ENCODE results near the gene ZFYVE26. TPM values are rescaled to one million over a fixed set of nuclear protein-coding genes. Genes with fewer than 3 reads are reported as not detected.

The ZFYVE26 gene
- total and polyA plus RNA-seq, 10 of the 15 experiments (the other 5 are each of a cell fraction or from before 2014, with no cell fraction given), result 1.00 to 25.6 (median 12.0) TPM

DNA sequence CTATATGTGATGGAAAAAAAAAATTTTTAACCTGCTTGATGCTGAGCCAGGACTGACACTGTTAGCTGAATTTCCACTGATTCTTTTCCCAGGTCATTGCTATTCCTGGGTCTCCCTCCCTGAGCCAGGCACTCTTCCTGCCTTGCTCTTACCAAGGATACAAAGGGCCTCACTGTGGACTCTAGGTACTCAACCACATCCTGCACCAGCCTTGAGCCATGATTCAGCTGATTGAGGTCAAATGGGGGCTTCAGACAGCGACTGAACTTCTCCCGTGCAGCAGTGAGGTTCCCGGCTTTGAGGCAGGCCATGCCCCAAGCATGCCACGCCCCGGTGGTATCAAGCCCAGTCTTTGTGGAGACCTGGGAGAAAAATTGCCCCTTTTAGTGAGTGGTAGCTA, 54.3 kb downstream of the ZFYVE26 start:
- Histone ChIP-seq H3K9me3 (replicated peaks; ENCODE audit: control insufficient read depth, insufficient read depth, low read length) (no peaks in the 10 kb centered on the region), H3K27me3 (replicated peaks in 1 of 2; ENCODE audit: control insufficient read depth in 2 of 2, insufficient read depth in 2 of 2, low read length in 1 of 2) (no peaks in the 10 kb centered on the region), H2AFZ (ENCODE audit: control insufficient read depth, low read depth, low read length) (no peak overlapping the region), H3K4me2 (ENCODE audit: control insufficient read depth, insufficient read depth) (no peak overlapping the region), H3K36me3 (ENCODE audit: control insufficient read depth in 2 of 2, insufficient read depth in 2 of 2, low read length in 1 of 2) (peaks cover 14 to 22% of the 10 kb centered on the region in 2 experiments), H3K4me1 (ENCODE audit: control insufficient read depth, insufficient read depth, low read length) (no peaks in the 10 kb centered on the region), H3K79me2 (ENCODE audit: control insufficient read depth, insufficient read depth, low read length) (no peaks in the 10 kb centered on the region), H4K20me1 (ENCODE audit: control insufficient read depth, insufficient read depth) (no peaks in the 10 kb centered on the region), H3K9ac (ENCODE audit: control insufficient read depth, insufficient read depth, low read length) (no peak overlapping the region), H3K27ac (ENCODE audit: control insufficient read depth, insufficient read depth) (no peak overlapping the region), H3K4me3 (no peak overlapping the region)
- ChIA-PET POLR2A (interaction anchor here (1.2 kb wide), 1 partner anchor 9 kb away, joined by 7 read pairs; no protein-coding TSS in a partner anchor), SMC1A (ENCODE audit: uncharacterized antibody, unreplicated experiment) (no interaction called here), RAD21 (ENCODE audit: unreplicated experiment) (no interaction called here), CTCF (no interaction called here)
- ATAC-seq, result no peak
- DNase-seq (ENCODE audit: low read depth, low spot score), result no peak
- no TSS peak for BruUV-seq (replicated peaks)
- no peak for FAIRE-seq
- intact Hi-C loops (cut with micrococcal nuclease; ENCODE audit: unreplicated experiment) (no loop called here), in situ Hi-C loops (cut with MboI) (no loop called here)
- TF ChIP-seq NR2F1 (conservative IDR thresholded peaks at IDR 0.05) (no peak), GATAD2B (conservative IDR thresholded peaks at IDR 0.05; ENCODE audit: low read depth) (no peak), NR2C1 (IDR thresholded peaks at IDR 0.05) (no peak), IKZF1 (conservative IDR thresholded peaks at IDR 0.05) (no peak), TCF12 (IDR thresholded peaks at IDR 0.05; ENCODE audit: low read depth, low read length) (no peak), SUZ12 (IDR thresholded peaks at IDR 0.05; ENCODE audit: unreplicated experiment) (no peak), SMARCA5 (IDR thresholded peaks at IDR 0.05) (no peak), PAX8 (IDR thresholded peaks at IDR 0.05) (no peak), HCFC1 (IDR thresholded peaks at IDR 0.05; ENCODE audit: low read length) (no peak), YY1 (IDR thresholded peaks at IDR 0.05; ENCODE audit: low read depth, low read length) (no peak), PBX3 (IDR thresholded peaks at IDR 0.05; ENCODE audit: insufficient replicate concordance, low read depth, low read length) (no peak), ZBED1 (IDR thresholded peaks at IDR 0.05; ENCODE audit: borderline replicate concordance) (no peak), RBBP5 (conservative IDR thresholded peaks at IDR 0.05) (no peak), CBFB (IDR thresholded peaks at IDR 0.05; ENCODE audit: low read depth) (no peak), BHLHE40 (IDR thresholded peaks at IDR 0.05; ENCODE audit: borderline replicate concordance in 1 of 2, low read depth in 2 of 2, low read length in 1 of 2) (no peak), ASH2L (IDR thresholded peaks at IDR 0.05; ENCODE audit: borderline replicate concordance, low read depth) (no peak), MEF2B (IDR thresholded peaks at IDR 0.05; ENCODE audit: partially characterized antibody, poor library complexity, severe bottlenecking) (no peak), JUND (IDR thresholded peaks at IDR 0.05; ENCODE audit: low read depth, low read length) (no peak), MYB (IDR thresholded peaks at IDR 0.05; ENCODE audit: borderline replicate concordance, low read depth, low read length) (no peak)
- WGBS (ENCODE audit: insufficient coverage, insufficient replicate concordance, low lambda C conversion rate, missing lambda C conversion rate), result 99% methylated on average over 5 of the region's 5 CpGs

Data from GM12878 (cell line).